HG02763 (cell line): ENCODE measurements around the gene ALG10B.
"Not testable (repeated sequence)": the region's sequence is repeated elsewhere in the genome, so short reads cannot be mapped to it uniquely, and the experiment has no call there.

ENCODE experiments used
- ATAC-seq: cut with Tn5 transposase; IDR thresholded peaks from one replicate; pipeline ENCODE4 v1.9.1; 2021; ENCODE audit warnings: mild to moderate bottlenecking, moderate library complexity; ENCODE audit not compliant: unreplicated experiment

The ALG10B gene

GRCh38 chr12:38316391-38317129 is at the start of gene ALG10B:
TSS of gene ALG10B (plus strand) at chr12:38316774. CDS start at chr12:38316894, 120 bp downstream.
- ATAC-seq: peak; percentile 100

- ATAC-seq: no peak
Measured at GRCh38 chr12:38268612-38269011, 48.0 kb upstream of the ALG10B start.

GRCh38 chr12:38269897-38270296 is 46.7 kb upstream of the ALG10B start:
- no peak for ATAC-seq

GRCh38 chr12:38279756-38280155 is 36.8 kb upstream of the ALG10B start:
- ATAC-seq: no peak

- ATAC-seq: no peak
Measured at GRCh38 chr12:38282886-38283285, 33.7 kb upstream of the ALG10B start.

- ATAC-seq: no peak
Measured at GRCh38 chr12:38289396-38289795, 27.2 kb upstream of the ALG10B start.

GRCh38 chr12:38291160-38291559 is 25.4 kb upstream of the ALG10B start:
- no peak for ATAC-seq

- not testable (repeated sequence) for ATAC-seq
Measured at GRCh38 chr12:38302972-38303371, 13.6 kb upstream of the ALG10B start.

- ATAC-seq: not testable (repeated sequence)
Measured at GRCh38 chr12:38321966-38322365, 5.4 kb downstream of the ALG10B start.

GRCh38 chr12:38324912-38325311 is 8.3 kb downstream of the ALG10B start:
- ATAC-seq: no peak

- no peak for ATAC-seq
Measured at GRCh38 chr12:38327356-38327755, 10.8 kb downstream of the ALG10B start.

- no peak for ATAC-seq
Measured at GRCh38 chr12:38328306-38328895, 11.8 kb downstream of the ALG10B start.

GRCh38 chr12:38330414-38330813 is 13.8 kb downstream of the ALG10B start:
- ATAC-seq: not testable (repeated sequence)

- ATAC-seq: no peak
Measured at GRCh38 chr12:38332814-38333213, 16.2 kb downstream of the ALG10B start.

GRCh38 chr12:38342444-38342843 is 25.9 kb downstream of the ALG10B start:
- ATAC-seq: no peak

- not testable (repeated sequence) for ATAC-seq
Measured at GRCh38 chr12:38343256-38343655, 26.7 kb downstream of the ALG10B start.

- not testable (repeated sequence) for ATAC-seq
Measured at GRCh38 chr12:38343916-38344315, 27.3 kb downstream of the ALG10B start.

GRCh38 chr12:38350342-38351174 is 34.0 kb downstream of the ALG10B start:
- ATAC-seq: peak; percentile 99

- not testable (repeated sequence) for ATAC-seq
Measured at GRCh38 chr12:38351175-38351508, 34.6 kb downstream of the ALG10B start.

GRCh38 chr12:38367506-38367905 is 50.9 kb downstream of the ALG10B start:
- no peak for ATAC-seq

- no peak for ATAC-seq
Measured at GRCh38 chr12:38370311-38370710, 53.7 kb downstream of the ALG10B start.

- ATAC-seq: no peak
Measured at GRCh38 chr12:38373784-38374183, 57.2 kb downstream of the ALG10B start.
